ENCODE measurements around the gene SLX9.

The SLX9 gene

DNA sequence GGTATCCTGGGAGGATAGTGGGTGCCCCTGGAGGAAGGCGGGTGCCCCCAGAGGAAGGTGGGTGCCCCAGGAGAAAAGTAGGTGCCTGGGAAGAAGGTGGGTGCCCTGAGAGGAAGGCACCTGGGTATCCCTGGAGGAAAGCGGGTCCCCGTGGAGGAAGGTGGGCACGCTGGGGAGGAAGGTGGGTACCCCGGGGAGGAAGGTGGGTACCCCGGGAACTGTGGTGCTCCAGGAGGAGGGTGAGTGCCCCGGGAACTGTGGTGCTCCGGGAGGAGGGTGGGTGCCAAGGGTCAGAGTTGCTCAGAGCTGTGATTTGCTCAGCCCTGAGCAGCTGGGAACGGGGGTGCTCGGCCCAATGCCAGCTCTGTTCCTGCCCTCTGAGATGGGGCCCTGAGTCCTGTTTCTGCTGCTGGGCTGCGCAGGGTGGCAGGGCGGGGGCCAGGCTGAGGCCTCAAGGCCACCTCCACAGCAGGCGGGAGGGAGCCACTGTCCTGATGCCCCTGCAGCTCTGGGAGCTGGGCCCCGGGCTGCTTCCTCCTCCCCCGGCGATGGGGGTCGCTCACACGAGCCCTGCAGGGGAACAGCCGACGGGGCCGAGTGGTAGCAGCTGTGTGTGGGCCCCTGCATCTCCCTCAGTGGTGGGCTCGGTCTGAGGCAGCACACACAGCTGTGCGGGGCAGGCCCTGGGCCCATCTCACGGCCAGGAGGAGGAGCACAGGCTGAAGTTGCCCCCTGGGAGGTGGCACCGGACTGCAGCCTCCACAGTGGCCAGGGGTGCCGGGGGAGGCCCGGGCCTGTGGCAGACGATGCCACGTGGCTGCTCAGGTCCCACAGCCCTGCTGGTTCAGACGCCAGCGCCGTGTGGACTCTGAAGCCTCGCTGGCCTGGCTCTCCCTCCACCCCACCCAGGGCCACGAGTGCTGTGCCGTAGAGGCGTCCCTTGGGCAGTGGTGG lies 57.4 kb downstream of the SLX9 start:
- no peak for TF ChIP-seq ZFX (IDR thresholded peaks at IDR 0.05)
- TF ChIP-seq CTCF (conservative IDR thresholded peaks at IDR 0.05) = no peak
- no peak overlapping the region for H3K27ac ChIP-seq

- no peak overlapping the region for H3K27ac ChIP-seq
- TF ChIP-seq CTCF (conservative IDR thresholded peaks at IDR 0.05) = no peak
- no peak for TF ChIP-seq ZFX (IDR thresholded peaks at IDR 0.05)
Observed at GRCh38 chr21:44998086-44998620, 58.3 kb downstream of the SLX9 start.

GRCh38 chr21:44998621-44999427 lies 59.0 kb downstream of the SLX9 start:
- H3K27ac ChIP-seq = no peak overlapping the region
- no peak for TF ChIP-seq ZFX (IDR thresholded peaks at IDR 0.05)
- no peak for TF ChIP-seq CTCF (conservative IDR thresholded peaks at IDR 0.05)

DNA sequence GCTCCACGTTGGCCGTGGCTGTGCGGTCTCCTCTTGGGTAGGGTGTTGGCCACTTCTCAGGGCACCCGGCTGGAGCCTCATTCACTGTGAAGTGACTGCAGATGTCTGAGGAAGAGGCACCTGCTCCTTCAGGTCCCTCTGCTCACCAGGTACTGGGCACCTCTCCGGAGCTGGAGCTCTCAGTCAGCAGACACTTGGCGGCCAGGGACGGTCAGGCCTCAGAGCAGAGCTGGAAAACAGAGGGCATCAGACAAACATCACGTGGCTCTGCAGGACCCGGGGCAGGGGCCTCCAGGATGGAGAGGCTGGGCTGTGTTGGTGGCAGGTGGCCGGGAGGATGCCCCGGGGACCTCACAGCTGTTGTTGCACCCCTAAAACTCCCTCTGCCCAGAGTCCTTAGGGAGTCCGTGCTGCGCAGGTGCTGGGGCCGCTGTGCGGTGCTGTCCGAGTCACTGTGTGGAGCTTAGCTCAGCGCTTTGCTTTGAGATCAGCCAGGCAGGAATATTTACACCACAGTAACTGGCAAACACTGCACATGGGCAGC lies 59.7 kb downstream of the SLX9 start:
- no peak for TF ChIP-seq ZFX (IDR thresholded peaks at IDR 0.05)
- no peak for TF ChIP-seq CTCF (conservative IDR thresholded peaks at IDR 0.05)
- peak overlapping the region; percentile 61 for H3K27ac ChIP-seq

DNA sequence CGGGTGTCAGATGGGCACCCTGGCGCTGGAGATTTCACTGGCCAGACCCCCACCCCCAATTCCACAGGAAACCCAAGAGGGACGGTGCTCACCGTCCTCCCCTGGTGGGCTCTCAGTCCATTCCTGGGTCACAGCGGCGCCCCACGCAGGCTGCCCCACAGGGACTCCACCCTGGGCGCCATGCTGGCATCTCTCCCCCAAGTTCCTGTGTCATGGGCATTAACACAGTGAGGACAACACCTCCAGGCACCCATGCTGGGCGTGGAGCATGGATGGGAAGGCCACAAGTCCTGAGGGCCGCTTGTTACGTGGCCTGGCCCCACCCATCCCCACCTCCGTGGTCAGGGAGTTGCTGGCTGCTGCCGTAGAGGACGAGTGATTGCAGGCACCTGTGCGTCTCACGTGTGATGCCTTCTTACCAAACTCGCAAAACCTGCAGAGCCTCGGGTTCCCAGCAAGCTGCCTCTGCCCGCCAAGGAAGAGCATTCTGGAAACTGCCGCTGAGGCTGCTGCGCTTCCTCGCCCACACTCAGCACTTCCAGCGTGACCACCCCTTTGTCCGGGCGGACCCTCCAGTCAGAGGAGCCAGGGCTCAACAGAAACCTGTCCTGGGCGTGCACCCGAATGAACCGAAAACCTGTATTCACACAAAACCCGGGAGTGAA lies 60.3 kb downstream of the SLX9 start:
- H3K27ac ChIP-seq = peak overlapping the region; percentile 61
- TF ChIP-seq ZFX (IDR thresholded peaks at IDR 0.05) = no peak
- no peak for TF ChIP-seq CTCF (conservative IDR thresholded peaks at IDR 0.05)

- peak overlapping the region; percentile 61 for H3K27ac ChIP-seq
- TF ChIP-seq ZFX (IDR thresholded peaks at IDR 0.05) (no peak), CTCF (conservative IDR thresholded peaks at IDR 0.05) (no peak)
Observed at GRCh38 chr21:45000637-45001133, 60.9 kb downstream of the SLX9 start.

Data from C4-2B (cell line).